ENCODE measurements around the gene SELPLG.

Gene SELPLG

GRCh38 chr12:108582978-108583770, 50.5 kb downstream of the SELPLG start:
- no peaks in the 10 kb centered on the region for H3F3A ChIP-seq (ENCODE audit: insufficient read depth, low read length)
- H4K20me1 ChIP-seq (ENCODE audit: insufficient read depth, low read length): no peaks in the 10 kb centered on the region
- no peak overlapping the region for H3K4me3 ChIP-seq (ENCODE audit: low read length)
- TF ChIP-seq CTCF (IDR thresholded peaks at IDR 0.05; ENCODE audit: low read length): no peak
- TF ChIP-seq EZH2phosphoT487 (IDR thresholded peaks at IDR 0.05; ENCODE audit: low read length): no peak
- no peak for TF ChIP-seq EZH2 (optimal IDR thresholded peaks at IDR 0.05; ENCODE audit: low read depth, low read length)
- no peaks in the 10 kb centered on the region for H3K36me3 ChIP-seq (replicated peaks; ENCODE audit: insufficient read depth, low read length)
- no peak overlapping the region for H3K9ac ChIP-seq (ENCODE audit: low read length)
- H3K27ac ChIP-seq (ENCODE audit: low read length): no peak overlapping the region
- H3K79me2 ChIP-seq (ENCODE audit: low read length): no peaks in the 10 kb centered on the region
- H2AFZ ChIP-seq (ENCODE audit: low read length): no peak overlapping the region
- H3K4me1 ChIP-seq (ENCODE audit: low read length): peaks cover 12% of the 10 kb centered on the region; the same call in 1 of the 2 replicates
- H3K27me3 ChIP-seq (replicated peaks; ENCODE audit: insufficient read depth, low read length): no peaks in the 10 kb centered on the region
- no peaks in the 10 kb centered on the region for H3K9me2 ChIP-seq (replicated peaks; ENCODE audit: insufficient read depth, low read length)
- no peaks in the 10 kb centered on the region for H3K9me3 ChIP-seq (replicated peaks; ENCODE audit: insufficient read depth, low read length)
- no peak overlapping the region for H3K4me2 ChIP-seq (ENCODE audit: low read depth, low read length)
- DNase-seq: no peak

- no peaks in the 10 kb centered on the region for H3F3A ChIP-seq (ENCODE audit: insufficient read depth, low read length)
- TF ChIP-seq EZH2 (optimal IDR thresholded peaks at IDR 0.05; ENCODE audit: low read depth, low read length) (no peak), CTCF (IDR thresholded peaks at IDR 0.05; ENCODE audit: low read length) (no peak), EZH2phosphoT487 (IDR thresholded peaks at IDR 0.05; ENCODE audit: low read length) (no peak)
- H3K4me1 ChIP-seq (ENCODE audit: low read length): peaks cover 17% of the 10 kb centered on the region; the same call in 1 of the 2 replicates
- H3K9me2 ChIP-seq (replicated peaks; ENCODE audit: insufficient read depth, low read length): no peaks in the 10 kb centered on the region
- H2AFZ ChIP-seq (ENCODE audit: low read length): no peak overlapping the region
- no peaks in the 10 kb centered on the region for H4K20me1 ChIP-seq (ENCODE audit: insufficient read depth, low read length)
- H3K27ac ChIP-seq (ENCODE audit: low read length): no peak overlapping the region
- no peak for DNase-seq
- H3K4me3 ChIP-seq (ENCODE audit: low read length): no peak overlapping the region
- H3K36me3 ChIP-seq (replicated peaks; ENCODE audit: insufficient read depth, low read length): no peaks in the 10 kb centered on the region
- no peak overlapping the region for H3K4me2 ChIP-seq (ENCODE audit: low read depth, low read length)
- H3K9ac ChIP-seq (ENCODE audit: low read length): no peak overlapping the region
- no peaks in the 10 kb centered on the region for H3K27me3 ChIP-seq (replicated peaks; ENCODE audit: insufficient read depth, low read length)
- no peaks in the 10 kb centered on the region for H3K9me3 ChIP-seq (replicated peaks; ENCODE audit: insufficient read depth, low read length)
- no peaks in the 10 kb centered on the region for H3K79me2 ChIP-seq (ENCODE audit: low read length)
Observed at GRCh38 chr12:108582509-108582908, 51.2 kb downstream of the SELPLG start.

GRCh38 chr12:108581311-108582227, 52.1 kb downstream of the SELPLG start:
- Histone ChIP-seq H3K9me2 (replicated peaks; ENCODE audit: insufficient read depth, low read length) (no peaks in the 10 kb centered on the region), H3K36me3 (replicated peaks; ENCODE audit: insufficient read depth, low read length) (no peaks in the 10 kb centered on the region), H3K27me3 (replicated peaks; ENCODE audit: insufficient read depth, low read length) (no peaks in the 10 kb centered on the region), H3K79me2 (ENCODE audit: low read length) (no peaks in the 10 kb centered on the region), H3K9ac (ENCODE audit: low read length) (no peak overlapping the region), H3K9me3 (replicated peaks; ENCODE audit: insufficient read depth, low read length) (no peaks in the 10 kb centered on the region), H3K27ac (ENCODE audit: low read length) (no peak overlapping the region), H3K4me1 (ENCODE audit: low read length) (peaks cover 26% of the 10 kb centered on the region), H3K4me3 (ENCODE audit: low read length) (no peak overlapping the region), H3K4me2 (ENCODE audit: low read depth, low read length) (no peak overlapping the region), H4K20me1 (ENCODE audit: insufficient read depth, low read length) (no peaks in the 10 kb centered on the region), H3F3A (ENCODE audit: insufficient read depth, low read length) (peaks cover 4% of the 10 kb centered on the region; the same call in 1 of the 2 replicates), H2AFZ (ENCODE audit: low read length) (no peak overlapping the region)
- no peak for DNase-seq
- TF ChIP-seq EZH2 (optimal IDR thresholded peaks at IDR 0.05; ENCODE audit: low read depth, low read length) (no peak), CTCF (IDR thresholded peaks at IDR 0.05; ENCODE audit: low read length) (no peak), EZH2phosphoT487 (IDR thresholded peaks at IDR 0.05; ENCODE audit: low read length) (no peak)
